ENCODE data around the gene GINS3. TPM values are rescaled to one million over a fixed set of nuclear protein-coding genes. Genes with fewer than 3 reads are reported as not detected.

Gene GINS3
- polyA plus RNA-seq, 12 donors, result 6.2 to 12.0 (median 9.7) TPM; not detected in 2

Other genes with a start within 250 kb of the GINS3 start
- 100 to 1,000 TPM in 3 of 12 donors, 10 to 100 TPM in 9; 61.2 to 209 (median 90.9) TPM for gene CSNK2A2, start 194.4 kb upstream of the GINS3 start, polyA plus RNA-seq (ENCODE audit: insufficient read length in 12 of 12)
- not detected for gene PRSS54, start 97.4 kb upstream of the GINS3 start, polyA plus RNA-seq (ENCODE audit: insufficient read length in 12 of 12)
- 10 to 100 TPM in 10 of 12 donors, 1 to 10 TPM in 1, not detected in 1; 7.7 to 76.5 (median 13.5) TPM for gene NDRG4, start 107.7 kb downstream of the GINS3 start, polyA plus RNA-seq (ENCODE audit: insufficient read length in 12 of 12)
- 10 to 100 TPM in 11 of 12 donors, not detected in 1; 11.0 to 25.5 (median 15.0) TPM for gene SETD6, start 123.0 kb downstream of the GINS3 start, polyA plus RNA-seq (ENCODE audit: insufficient read length in 12 of 12)
- gene CNOT1, start 237.4 kb downstream of the GINS3 start, polyA plus RNA-seq (ENCODE audit: insufficient read length in 12 of 12), result 100 to 1,000 TPM in 4 of 12 donors, 10 to 100 TPM in 7, not detected in 1; 52.3 to 174 (median 89.1) TPM

Data from muscle of arm (tissue), 12 donors.